GM19099 (cell line): Measurements from ENCODE around the gene CLCN4.

Source experiments
- POLR2A ChIP-seq: IDR thresholded peaks from 3 replicates; pipeline ENCODE4 v1.6.1; 2011; ENCODE audit warnings: low read depth; ENCODE audit not compliant: insufficient read length; ENCODE audit errors: extremely low read depth

The CLCN4 gene

DNA sequence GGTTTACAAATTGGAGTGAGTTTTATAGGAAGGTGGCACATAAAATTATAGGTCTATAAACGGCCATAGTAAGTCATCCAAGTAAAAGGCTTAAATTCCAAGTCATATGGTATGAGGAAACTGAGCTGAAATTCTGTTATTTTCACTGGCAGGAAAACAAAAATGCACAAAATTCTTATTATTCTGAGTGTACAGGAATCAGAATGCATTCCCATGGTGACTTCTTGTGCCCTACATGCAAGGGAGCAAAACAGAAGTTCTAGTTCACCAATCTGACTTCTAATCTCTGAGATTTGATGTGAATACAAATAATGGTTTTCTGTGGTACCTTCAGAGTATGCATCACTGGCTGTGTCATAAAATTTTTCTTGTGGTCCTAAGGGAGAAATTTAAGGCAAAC, 102.9 kb downstream of the CLCN4 start:
- TF ChIP-seq POLR2A: no peak

DNA sequence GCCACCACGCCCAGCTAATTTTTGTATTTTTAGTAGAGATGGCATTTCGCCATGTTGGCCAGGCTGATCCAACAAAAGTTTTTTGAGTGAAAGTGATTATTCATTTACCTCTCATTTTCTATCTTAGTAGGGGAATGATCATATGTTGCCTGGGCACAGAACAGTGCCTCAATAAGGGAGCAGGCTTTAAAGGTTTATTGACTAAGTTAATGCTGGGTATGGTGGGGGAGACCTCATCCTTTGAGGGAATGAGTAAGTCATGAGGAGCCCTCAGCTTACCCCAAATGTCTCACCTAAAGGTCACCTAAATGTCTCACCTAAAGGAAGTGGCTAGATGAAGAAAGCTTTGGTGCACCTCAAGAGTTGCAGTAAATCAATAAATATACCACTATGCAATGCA, 109.0 kb downstream of the CLCN4 start:
- no peak for TF ChIP-seq POLR2A

DNA sequence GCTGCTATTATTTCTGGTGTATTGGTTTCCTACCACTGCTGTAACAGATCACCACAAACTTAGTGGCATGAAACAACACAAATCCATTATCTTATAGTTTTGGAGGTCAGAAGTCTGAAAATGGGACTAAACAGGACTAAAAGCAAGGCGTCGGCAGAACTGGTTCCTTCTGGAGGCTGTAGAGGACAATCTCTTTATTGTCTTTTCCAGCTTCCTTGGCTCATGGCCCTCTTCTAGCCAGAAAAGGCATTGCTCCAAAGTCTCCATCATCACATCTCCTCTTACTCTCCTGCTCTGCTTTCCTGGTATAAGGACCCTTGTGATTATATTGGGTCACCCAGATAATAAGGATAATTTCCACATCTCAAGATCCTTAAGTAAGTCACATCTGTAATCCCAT, 121.9 kb downstream of the CLCN4 start:
- no peak for TF ChIP-seq POLR2A

DNA sequence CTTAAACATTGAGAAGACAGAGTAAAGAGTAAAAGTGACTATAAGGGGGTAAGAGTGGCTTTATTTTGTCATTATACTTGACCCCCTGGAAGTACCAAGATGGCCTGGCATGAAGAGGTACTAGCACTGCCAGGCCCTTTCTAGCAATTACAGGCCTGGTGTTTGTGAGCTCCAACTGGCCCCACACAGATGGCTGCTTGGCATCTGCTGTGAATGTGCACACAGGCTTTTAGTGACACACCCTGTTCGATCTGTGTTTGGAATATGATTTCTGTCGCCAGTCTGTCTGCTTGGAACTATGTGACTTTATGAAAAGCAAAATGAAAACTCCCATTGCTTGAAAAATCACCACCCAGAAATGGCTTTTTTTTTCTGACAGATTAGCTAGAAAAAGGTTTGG, 123.3 kb downstream of the CLCN4 start:
- TF ChIP-seq POLR2A: no peak

DNA sequence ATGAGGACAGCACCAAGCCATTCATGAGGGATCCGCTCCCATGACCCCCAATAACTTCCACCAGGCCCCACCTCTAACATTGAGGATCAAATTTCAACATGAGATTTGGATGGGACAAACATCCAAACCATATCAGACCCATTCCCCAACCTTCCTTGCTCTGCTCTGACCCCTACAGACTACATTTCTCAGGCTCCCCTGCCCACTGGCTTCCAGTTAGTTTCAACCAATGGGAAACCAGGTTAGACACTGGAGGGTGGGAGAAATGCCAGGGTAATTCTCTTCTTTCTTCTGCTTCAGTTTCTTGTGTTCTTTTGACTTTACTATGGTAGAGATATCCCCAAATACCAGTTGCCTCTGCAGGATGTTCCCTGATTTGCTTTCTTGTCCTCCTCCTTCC, 125.7 kb downstream of the CLCN4 start:
- no peak for TF ChIP-seq POLR2A

DNA sequence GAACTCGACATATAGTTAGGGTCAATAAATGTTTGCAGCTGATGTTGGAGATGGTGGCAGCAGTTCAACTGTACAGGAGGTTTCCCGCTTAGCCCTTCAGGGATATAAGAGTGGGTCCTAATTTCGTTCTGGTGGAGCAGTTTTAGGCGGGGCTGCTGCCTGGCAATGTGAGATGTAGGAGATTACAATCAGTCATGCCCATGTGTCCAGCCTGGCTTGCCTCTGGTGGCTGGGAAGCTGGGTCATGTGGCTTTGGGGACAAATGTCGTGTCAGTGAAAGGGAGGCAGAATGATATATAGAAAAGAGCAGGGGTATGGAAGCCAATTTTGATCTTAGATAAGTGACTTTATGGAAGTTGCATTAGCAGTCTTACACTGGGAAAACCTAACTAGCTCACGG, 129.4 kb downstream of the CLCN4 start:
- TF ChIP-seq POLR2A: no peak
